ENCODE measurements around the gene RFX7. TPM values are rescaled to one million over a fixed set of nuclear protein-coding genes. Genes with fewer than 3 reads are reported as not detected.

The RFX7 gene
- total RNA-seq, 1 donor, result 7.6 TPM

- H3K4me3 ChIP-seq (ENCODE audit: insufficient read depth, low read length), result no peak overlapping the region
- H3K4me1 ChIP-seq (ENCODE audit: insufficient read depth, low read length), result no peaks in the 10 kb centered on the region
- peaks cover 2% of the 10 kb centered on the region for H3K9me3 ChIP-seq (ENCODE audit: low read depth, low read length)
- no peak overlapping the region for H3K27ac ChIP-seq (ENCODE audit: low read depth, low read length)
- no peaks in the 10 kb centered on the region for H3K27me3 ChIP-seq (ENCODE audit: insufficient read depth, low read length)
- DNase-seq (ENCODE audit: insufficient read length, low spot score, missing footprints), result no peak
- H2AFZ ChIP-seq (ENCODE audit: low read length), result no peak overlapping the region
- H4K20me1 ChIP-seq (ENCODE audit: insufficient read depth, low read length), result peaks cover 13% of the 10 kb centered on the region
- peaks cover 14% of the 10 kb centered on the region for H3K36me3 ChIP-seq (ENCODE audit: insufficient read depth, low read length)
- no peak overlapping the region for H3K4me2 ChIP-seq (ENCODE audit: insufficient read depth, low read length)
- peaks cover 76% of the 10 kb centered on the region for H3K79me2 ChIP-seq (ENCODE audit: insufficient read depth, low read length)
- no peak for TF ChIP-seq CTCF (IDR thresholded peaks at IDR 0.05; ENCODE audit: extremely low read depth, low read depth, low read length)
Measured at GRCh38 chr15:56225520-56225919, 18.2 kb downstream of the RFX7 start.

- H3K27ac ChIP-seq (ENCODE audit: low read depth, low read length), result no peak overlapping the region
- peaks cover 72% of the 10 kb centered on the region for H3K79me2 ChIP-seq (ENCODE audit: insufficient read depth, low read length)
- no peaks in the 10 kb centered on the region for H3K27me3 ChIP-seq (ENCODE audit: insufficient read depth, low read length)
- DNase-seq (ENCODE audit: insufficient read length, low spot score, missing footprints), result no peak
- no peak for TF ChIP-seq CTCF (IDR thresholded peaks at IDR 0.05; ENCODE audit: extremely low read depth, low read depth, low read length)
- peaks cover 5% of the 10 kb centered on the region for H4K20me1 ChIP-seq (ENCODE audit: insufficient read depth, low read length)
- H3K4me1 ChIP-seq (ENCODE audit: insufficient read depth, low read length), result no peaks in the 10 kb centered on the region
- no peak overlapping the region for H3K4me3 ChIP-seq (ENCODE audit: insufficient read depth, low read length)
- peaks cover 6% of the 10 kb centered on the region for H3K36me3 ChIP-seq (ENCODE audit: insufficient read depth, low read length)
- peaks cover 2% of the 10 kb centered on the region for H3K9me3 ChIP-seq (ENCODE audit: low read depth, low read length)
- H2AFZ ChIP-seq (ENCODE audit: low read length), result no peak overlapping the region
- H3K4me2 ChIP-seq (ENCODE audit: insufficient read depth, low read length), result no peak overlapping the region
Measured at GRCh38 chr15:56222302-56222701, 21.4 kb downstream of the RFX7 start.

- H3K4me3 ChIP-seq (ENCODE audit: insufficient read depth, low read length), result no peak overlapping the region
- no peak overlapping the region for H3K27ac ChIP-seq (ENCODE audit: low read depth, low read length)
- peaks cover 17% of the 10 kb centered on the region for H3K4me1 ChIP-seq (ENCODE audit: insufficient read depth, low read length)
- H3K27me3 ChIP-seq (ENCODE audit: insufficient read depth, low read length), result no peaks in the 10 kb centered on the region
- H3K36me3 ChIP-seq (ENCODE audit: insufficient read depth, low read length), result no peaks in the 10 kb centered on the region
- peaks cover 3% of the 10 kb centered on the region for H4K20me1 ChIP-seq (ENCODE audit: insufficient read depth, low read length)
- H3K79me2 ChIP-seq (ENCODE audit: insufficient read depth, low read length), result peaks cover 59% of the 10 kb centered on the region
- H2AFZ ChIP-seq (ENCODE audit: low read length), result no peak overlapping the region
- TF ChIP-seq CTCF (IDR thresholded peaks at IDR 0.05; ENCODE audit: extremely low read depth, low read depth, low read length), result no peak
- no peak overlapping the region for H3K4me2 ChIP-seq (ENCODE audit: insufficient read depth, low read length)
- no peak for DNase-seq (ENCODE audit: insufficient read length, low spot score, missing footprints)
- H3K9me3 ChIP-seq (ENCODE audit: low read depth, low read length), result no peaks in the 10 kb centered on the region
Measured at GRCh38 chr15:56217341-56217740, 26.3 kb downstream of the RFX7 start.

DNA sequence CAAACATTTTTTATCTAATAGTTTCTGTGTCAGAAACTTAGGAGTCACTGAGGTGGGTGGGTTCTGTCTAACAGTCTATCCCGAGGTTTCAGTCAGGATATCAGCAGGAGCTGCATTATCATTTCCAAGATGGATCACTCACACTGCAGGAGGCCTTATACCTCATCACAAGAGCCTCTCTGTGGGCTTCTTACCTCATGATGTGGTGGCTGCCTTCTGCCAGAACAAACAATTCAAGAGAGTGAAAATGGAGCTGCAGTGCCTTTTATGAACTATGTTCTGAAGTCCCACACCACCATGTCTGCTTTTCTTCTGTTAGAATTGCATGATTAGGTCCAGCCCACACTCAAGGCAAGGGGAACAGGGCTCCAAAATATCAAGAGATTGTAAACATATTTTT, 27.9 kb downstream of the RFX7 start:
- Histone ChIP-seq H3K79me2 (ENCODE audit: insufficient read depth, low read length) (peaks cover 67% of the 10 kb centered on the region), H3K27ac (ENCODE audit: low read depth, low read length) (peak overlapping the region; percentile 75)
- no peak for TF ChIP-seq CTCF (IDR thresholded peaks at IDR 0.05; ENCODE audit: extremely low read depth, low read depth, low read length)

More for the DNA sequence above, 27.9 kb downstream of the RFX7 start:
- Histone ChIP-seq H3K27me3 (ENCODE audit: insufficient read depth, low read length) (no peaks in the 10 kb centered on the region), H3K9me3 (ENCODE audit: low read depth, low read length) (no peaks in the 10 kb centered on the region), H4K20me1 (ENCODE audit: insufficient read depth, low read length) (peaks cover 3% of the 10 kb centered on the region), H3K4me1 (ENCODE audit: insufficient read depth, low read length) (peaks cover 17% of the 10 kb centered on the region), H2AFZ (ENCODE audit: low read length) (no peak overlapping the region), H3K4me3 (ENCODE audit: insufficient read depth, low read length) (peak overlapping the region; percentile 15), H3K36me3 (ENCODE audit: insufficient read depth, low read length) (no peaks in the 10 kb centered on the region), H3K4me2 (ENCODE audit: insufficient read depth, low read length) (peak overlapping the region; percentile 64)
- peak; percentile 66 for DNase-seq (ENCODE audit: insufficient read length, low spot score, missing footprints)
